Loucy (cell line): Measurements from ENCODE around the gene TAB3.

Experiments
- H2AFZ ChIP-seq: fragments of 200-600 bp; sonication (generic); 2 replicates; pipeline ENCODE4 v1.6.0; 2016; ENCODE audit warnings: antibody characterized with exemption, mild to moderate bottlenecking, low read length, moderate library complexity
- H3F3A ChIP-seq: fragments of 200-600 bp; 2 replicates; pipeline ENCODE4 v1.6.0; 2016; ENCODE audit warnings: antibody characterized with exemption, low read depth, mild to moderate bottlenecking
- H3K27me3 ChIP-seq: fragments of 200-600 bp; sonication (generic); 2 replicates; pipeline ENCODE4 v1.6.1; 2014; ENCODE audit warnings: low read length, mild to moderate bottlenecking; ENCODE audit not compliant: insufficient read depth, poor library complexity, severe bottlenecking
- H3K36me3 ChIP-seq: fragments of 200-600 bp; sonication (generic); 2 replicates; pipeline ENCODE4 v1.6.1; 2016; ENCODE audit warnings: low read length; ENCODE audit not compliant: insufficient read depth
- H3K4me1 ChIP-seq: fragments of 200-600 bp; sonication (generic); 2 replicates; pipeline ENCODE4 v1.5.1; 2014; ENCODE audit warnings: low read length, mild to moderate bottlenecking; ENCODE audit not compliant: insufficient read depth, poor library complexity, severe bottlenecking
- H3K4me2 ChIP-seq: fragments of 200-600 bp; sonication (generic); 2 replicates; pipeline ENCODE4 v1.6.0; 2014; ENCODE audit warnings: antibody characterized with exemption, low read length, low read depth, mild to moderate bottlenecking; ENCODE audit not compliant: poor library complexity, severe bottlenecking
- H3K4me3 ChIP-seq: fragments of 200-600 bp; sonication (generic); 2 replicates; pipeline ENCODE4 v1.5.1; 2014; ENCODE audit warnings: low read length, mild to moderate bottlenecking, mixed read lengths; ENCODE audit not compliant: poor library complexity, severe bottlenecking
- H3K79me2 ChIP-seq: fragments of 200-600 bp; sonication (generic); 2 replicates; pipeline ENCODE4 v1.6.1; 2014; ENCODE audit warnings: low read length; ENCODE audit not compliant: insufficient read depth
- H3K9ac ChIP-seq: fragments of 200-600 bp; sonication (generic); 2 replicates; pipeline ENCODE4 v1.6.0; 2014; ENCODE audit warnings: mild to moderate bottlenecking, low read depth, low read length, moderate library complexity; ENCODE audit not compliant: poor library complexity, severe bottlenecking
- H3K9me2 ChIP-seq: fragments of 200-600 bp; sonication (generic); replicated peaks from 2 replicates; pipeline ENCODE4 v1.6.1; 2016; ENCODE audit warnings: low read depth, low read length, mixed read lengths
- H3K9me3 ChIP-seq: fragments of 200-600 bp; sonication (generic); 2 replicates; pipeline ENCODE4 v1.6.1; 2014; ENCODE audit warnings: mild to moderate bottlenecking, antibody characterized with exemption, low read length, low read depth; ENCODE audit not compliant: insufficient read depth
- H4K20me1 ChIP-seq: fragments of 200-600 bp; sonication (generic); 2 replicates; pipeline ENCODE4 v1.6.0; 2014; ENCODE audit warnings: antibody characterized with exemption, low read length, mild to moderate bottlenecking; ENCODE audit not compliant: insufficient read depth, poor library complexity, severe bottlenecking
- EZH2phosphoT487 ChIP-seq: fragments of 200-600 bp; IDR thresholded peaks from 2 replicates; pipeline ENCODE4 v1.6.1; 2018; ENCODE audit warnings: antibody characterized with exemption, mild to moderate bottlenecking, moderate library complexity, borderline replicate concordance
- TF ChIP-seq, protein P1 (sequence below): fragments of 200-600 bp; sonication (generic); conservative IDR thresholded peaks from 2 replicates; pipeline ENCODE4 v1.5.1; 2014; ENCODE audit warnings: mild to moderate bottlenecking, antibody characterized with exemption, low read length

The TAB3 gene

GRCh38 chrX:30892591-30892990, 3.5 kb upstream of the TAB3 start:
- Histone ChIP-seq H3K9me3 (no peaks in the 10 kb centered on the region), H3K27me3 (no peaks in the 10 kb centered on the region), H3K4me1 (peaks cover 13% of the 10 kb centered on the region), H3K9me2 (no peaks in the 10 kb centered on the region), H3K4me3 (no peak overlapping the region), H3K9ac (no peak overlapping the region), H3K4me2 (no peak overlapping the region), H2AFZ (no peak overlapping the region), H3K79me2 (peaks cover 14% of the 10 kb centered on the region), H4K20me1 (peaks cover 6% of the 10 kb centered on the region), H3K36me3 (no peaks in the 10 kb centered on the region), H3F3A (no peaks in the 10 kb centered on the region)
- TF ChIP-seq EZH2phosphoT487 = no peak
- TF ChIP-seq, protein P1, sequence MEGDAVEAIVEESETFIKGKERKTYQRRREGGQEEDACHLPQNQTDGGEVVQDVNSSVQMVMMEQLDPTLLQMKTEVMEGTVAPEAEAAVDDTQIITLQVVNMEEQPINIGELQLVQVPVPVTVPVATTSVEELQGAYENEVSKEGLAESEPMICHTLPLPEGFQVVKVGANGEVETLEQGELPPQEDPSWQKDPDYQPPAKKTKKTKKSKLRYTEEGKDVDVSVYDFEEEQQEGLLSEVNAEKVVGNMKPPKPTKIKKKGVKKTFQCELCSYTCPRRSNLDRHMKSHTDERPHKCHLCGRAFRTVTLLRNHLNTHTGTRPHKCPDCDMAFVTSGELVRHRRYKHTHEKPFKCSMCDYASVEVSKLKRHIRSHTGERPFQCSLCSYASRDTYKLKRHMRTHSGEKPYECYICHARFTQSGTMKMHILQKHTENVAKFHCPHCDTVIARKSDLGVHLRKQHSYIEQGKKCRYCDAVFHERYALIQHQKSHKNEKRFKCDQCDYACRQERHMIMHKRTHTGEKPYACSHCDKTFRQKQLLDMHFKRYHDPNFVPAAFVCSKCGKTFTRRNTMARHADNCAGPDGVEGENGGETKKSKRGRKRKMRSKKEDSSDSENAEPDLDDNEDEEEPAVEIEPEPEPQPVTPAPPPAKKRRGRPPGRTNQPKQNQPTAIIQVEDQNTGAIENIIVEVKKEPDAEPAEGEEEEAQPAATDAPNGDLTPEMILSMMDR = no peak

DNA sequence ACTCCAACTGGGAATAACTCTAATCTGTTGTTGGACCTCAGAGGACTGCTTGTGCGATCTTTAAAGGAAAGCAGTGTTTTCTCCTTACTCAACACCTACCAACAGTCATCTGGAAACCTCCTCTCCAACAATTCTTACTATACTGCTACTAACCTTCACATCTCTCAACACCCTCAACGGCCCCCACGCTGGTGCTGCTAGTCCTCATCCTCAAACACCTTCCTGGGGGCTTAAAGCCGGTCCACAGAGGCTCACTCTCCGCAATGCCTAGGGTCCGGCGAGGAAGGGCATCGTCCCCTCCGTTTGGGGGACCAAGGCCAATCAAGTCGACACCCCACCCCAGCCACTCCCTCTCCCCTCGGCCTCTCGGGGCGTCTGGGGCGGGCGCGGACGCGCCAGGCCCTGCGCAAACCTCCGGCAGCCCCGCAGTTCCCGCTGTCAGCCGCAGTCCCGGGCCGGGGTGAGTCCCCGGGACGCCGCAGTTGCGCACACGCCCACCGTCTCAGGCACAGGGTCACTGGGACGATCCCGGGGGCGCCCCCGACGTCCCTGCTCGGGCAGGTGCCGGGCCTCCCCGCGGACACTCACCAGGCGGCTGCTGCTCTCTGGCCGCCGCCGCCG, 418 bp downstream of the TAB3 start:
- Histone ChIP-seq H3K36me3 (no peaks in the 10 kb centered on the region), H3F3A (no peaks in the 10 kb centered on the region), H3K9me3 (no peaks in the 10 kb centered on the region), H3K27me3 (no peaks in the 10 kb centered on the region), H3K4me2 (peak overlapping the region; percentile 96), H4K20me1 (peaks cover 13% of the 10 kb centered on the region), H3K9me2 (no peaks in the 10 kb centered on the region), H3K9ac (peak overlapping the region; percentile 83), H2AFZ (0 out of 2 replicates have a peak overlapping the region, but pooled peaks have one; percentile 12), H3K79me2 (peaks cover 54% of the 10 kb centered on the region), H3K4me1 (peaks cover 19% of the 10 kb centered on the region), H3K4me3 (peak overlapping the region; percentile 94)
- TF ChIP-seq EZH2phosphoT487 = no peak
- TF ChIP-seq, protein P1 = no peak

GRCh38 chrX:30887721-30888120, 1.3 kb downstream of the TAB3 start:
- no peaks in the 10 kb centered on the region for H3F3A ChIP-seq
- H2AFZ ChIP-seq = no peak overlapping the region
- peaks cover 63% of the 10 kb centered on the region for H3K79me2 ChIP-seq
- peaks cover 24% of the 10 kb centered on the region for H3K4me1 ChIP-seq
- H3K9me2 ChIP-seq = no peaks in the 10 kb centered on the region
- peak overlapping the region; percentile 96 for H3K4me2 ChIP-seq
- TF ChIP-seq, protein P1 = no peak
- TF ChIP-seq EZH2phosphoT487 = no peak
- no peaks in the 10 kb centered on the region for H3K9me3 ChIP-seq
- H3K27me3 ChIP-seq = no peaks in the 10 kb centered on the region
- H4K20me1 ChIP-seq = peaks cover 19% of the 10 kb centered on the region
- H3K9ac ChIP-seq = peak overlapping the region; percentile 83
- peak overlapping the region; percentile 94 for H3K4me3 ChIP-seq
- no peaks in the 10 kb centered on the region for H3K36me3 ChIP-seq
